Endothelial cell of umbilical vein (primary cell): ENCODE data around the gene ADARB2.
"Not testable (repeated sequence)": the region's sequence is repeated elsewhere in the genome, so short reads cannot be mapped to it uniquely, and the experiment has no call there.

Experiments used
- EZH2 ChIP-seq: IDR thresholded peaks from 2 replicates; pipeline ENCODE4 v1.6.1; 2012; ENCODE audit warnings: borderline replicate concordance, low read depth, mild to moderate bottlenecking, moderate library complexity, low read length, inconsistent platforms; ENCODE audit not compliant: severe bottlenecking
- MAX ChIP-seq: IDR thresholded peaks from 2 replicates; pipeline ENCODE4 v1.6.1; 2011; ENCODE audit not compliant: insufficient read depth, insufficient read length
- POLR2A ChIP-seq: IDR thresholded peaks from 2 replicates; pipeline ENCODE4 v1.6.1; 2012; ENCODE audit warnings: low read depth, mild to moderate bottlenecking, control low read depth, low read length
- POLR2AphosphoS5 ChIP-seq: IDR thresholded peaks from 2 replicates; pipeline ENCODE4 v1.6.1; 2012; ENCODE audit warnings: low read depth, mild to moderate bottlenecking, control low read depth, low read length, moderate library complexity; ENCODE audit not compliant: insufficient read depth
- TF ChIP-seq, protein P1 (sequence below), 2 donors: IDR thresholded peaks; 1 replicate in 1 of 2; 2 replicates in 1 of 2; pipeline ENCODE4 v1.5.1; 2011; ENCODE audit warnings: low read length in 2 of 2, mild to moderate bottlenecking in 2 of 2, moderate library complexity in 2 of 2, control low read depth in 1 of 2, inconsistent platforms in 1 of 2, low read depth in 1 of 2; ENCODE audit not compliant: insufficient read depth in 1 of 2; ENCODE audit errors: extremely low read depth in 1 of 2

DNA sequence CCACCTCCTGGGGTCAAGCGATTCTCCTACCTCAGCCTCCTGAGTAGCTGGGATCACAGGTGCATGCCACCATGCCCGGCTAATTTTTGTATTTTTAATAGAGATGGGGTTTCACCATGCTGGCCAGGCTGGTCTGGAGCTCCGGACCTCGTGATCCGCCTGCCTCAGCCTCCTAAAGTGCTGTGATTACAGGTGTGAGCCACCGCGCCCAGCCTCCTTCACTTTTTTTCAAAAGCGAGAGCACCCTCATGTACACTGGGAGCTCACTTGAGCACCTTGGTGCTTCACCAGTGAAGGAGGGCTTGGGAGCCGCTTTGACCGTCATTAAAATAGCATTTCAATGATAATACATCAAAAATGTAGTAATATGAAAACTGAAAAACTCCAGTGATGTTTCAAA, 578.8 kb downstream of the ADARB2 start:
- TF ChIP-seq EZH2, POLR2AphosphoS5, POLR2A, MAX: not testable (repeated sequence)
- TF ChIP-seq, protein P1, sequence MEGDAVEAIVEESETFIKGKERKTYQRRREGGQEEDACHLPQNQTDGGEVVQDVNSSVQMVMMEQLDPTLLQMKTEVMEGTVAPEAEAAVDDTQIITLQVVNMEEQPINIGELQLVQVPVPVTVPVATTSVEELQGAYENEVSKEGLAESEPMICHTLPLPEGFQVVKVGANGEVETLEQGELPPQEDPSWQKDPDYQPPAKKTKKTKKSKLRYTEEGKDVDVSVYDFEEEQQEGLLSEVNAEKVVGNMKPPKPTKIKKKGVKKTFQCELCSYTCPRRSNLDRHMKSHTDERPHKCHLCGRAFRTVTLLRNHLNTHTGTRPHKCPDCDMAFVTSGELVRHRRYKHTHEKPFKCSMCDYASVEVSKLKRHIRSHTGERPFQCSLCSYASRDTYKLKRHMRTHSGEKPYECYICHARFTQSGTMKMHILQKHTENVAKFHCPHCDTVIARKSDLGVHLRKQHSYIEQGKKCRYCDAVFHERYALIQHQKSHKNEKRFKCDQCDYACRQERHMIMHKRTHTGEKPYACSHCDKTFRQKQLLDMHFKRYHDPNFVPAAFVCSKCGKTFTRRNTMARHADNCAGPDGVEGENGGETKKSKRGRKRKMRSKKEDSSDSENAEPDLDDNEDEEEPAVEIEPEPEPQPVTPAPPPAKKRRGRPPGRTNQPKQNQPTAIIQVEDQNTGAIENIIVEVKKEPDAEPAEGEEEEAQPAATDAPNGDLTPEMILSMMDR (IDR thresholded peaks at IDR 0.05; ENCODE audit: extremely low read depth in 1 of 2, insufficient read depth in 1 of 2, low read depth in 1 of 2, low read length in 2 of 2) = not testable (repeated sequence)
